Measurements from ENCODE around the gene MUL1. TPM values are rescaled to one million over a fixed set of nuclear protein-coding genes. Genes with fewer than 3 reads are reported as not detected.

The MUL1 gene
- total RNA-seq, 2 experiments from 2014 or later, result 11.9 to 12.0 TPM

DNA sequence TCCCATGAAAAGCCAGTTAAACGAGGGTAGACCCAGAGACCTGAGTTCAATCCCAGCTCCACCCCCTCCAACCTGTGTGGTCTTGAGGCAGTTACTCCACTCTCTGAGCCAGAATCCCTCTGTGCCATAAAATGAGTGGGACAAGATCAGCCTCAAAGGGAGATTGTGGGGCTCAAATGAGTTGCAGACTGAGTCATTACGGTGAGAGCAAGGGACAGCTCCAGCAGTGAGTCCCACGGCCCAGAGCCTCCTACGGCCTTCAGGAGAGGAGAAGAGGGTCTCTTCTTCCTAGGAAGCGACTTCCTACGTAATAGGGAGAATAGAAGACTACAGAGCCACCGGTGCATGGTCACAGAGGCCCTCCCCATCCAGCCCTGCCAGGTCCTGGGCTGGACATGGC lies 15.2 kb downstream of the MUL1 start:
- H3K4me1 Mint-ChIP-seq (ENCODE audit: low read depth), result peaks cover 22% of the 10 kb centered on the region
- TF ChIP-seq, protein P1, sequence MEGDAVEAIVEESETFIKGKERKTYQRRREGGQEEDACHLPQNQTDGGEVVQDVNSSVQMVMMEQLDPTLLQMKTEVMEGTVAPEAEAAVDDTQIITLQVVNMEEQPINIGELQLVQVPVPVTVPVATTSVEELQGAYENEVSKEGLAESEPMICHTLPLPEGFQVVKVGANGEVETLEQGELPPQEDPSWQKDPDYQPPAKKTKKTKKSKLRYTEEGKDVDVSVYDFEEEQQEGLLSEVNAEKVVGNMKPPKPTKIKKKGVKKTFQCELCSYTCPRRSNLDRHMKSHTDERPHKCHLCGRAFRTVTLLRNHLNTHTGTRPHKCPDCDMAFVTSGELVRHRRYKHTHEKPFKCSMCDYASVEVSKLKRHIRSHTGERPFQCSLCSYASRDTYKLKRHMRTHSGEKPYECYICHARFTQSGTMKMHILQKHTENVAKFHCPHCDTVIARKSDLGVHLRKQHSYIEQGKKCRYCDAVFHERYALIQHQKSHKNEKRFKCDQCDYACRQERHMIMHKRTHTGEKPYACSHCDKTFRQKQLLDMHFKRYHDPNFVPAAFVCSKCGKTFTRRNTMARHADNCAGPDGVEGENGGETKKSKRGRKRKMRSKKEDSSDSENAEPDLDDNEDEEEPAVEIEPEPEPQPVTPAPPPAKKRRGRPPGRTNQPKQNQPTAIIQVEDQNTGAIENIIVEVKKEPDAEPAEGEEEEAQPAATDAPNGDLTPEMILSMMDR (IDR thresholded peaks at IDR 0.05), result no peak
- POLR2A ChIA-PET, result no interaction called here
- H3K27me3 Mint-ChIP-seq, result peaks cover 19% of the 10 kb centered on the region
- CTCF ChIA-PET, result interaction anchor here (0.8 to 6.7 kb wide), 10 partner anchors 11 to 1006 kb away, joined by 3 to 68 read pairs (median 10); no protein-coding TSS in a partner anchor
- H3K36me3 Mint-ChIP-seq (ENCODE audit: low read depth), result peaks cover 7% of the 10 kb centered on the region
- no peak overlapping the region for H3K27ac Mint-ChIP-seq
- H3K4me3 Mint-ChIP-seq, result no peak overlapping the region
- ATAC-seq (no peak), DNase-seq (no peak)
- H3K9me3 Mint-ChIP-seq, result no peaks in the 10 kb centered on the region
- intact Hi-C loops (cut with micrococcal nuclease), result loop anchor here (2.0 to 5.0 kb wide), 2 partner anchors 115 to 280 kb away; no protein-coding TSS in a partner anchor

DNA sequence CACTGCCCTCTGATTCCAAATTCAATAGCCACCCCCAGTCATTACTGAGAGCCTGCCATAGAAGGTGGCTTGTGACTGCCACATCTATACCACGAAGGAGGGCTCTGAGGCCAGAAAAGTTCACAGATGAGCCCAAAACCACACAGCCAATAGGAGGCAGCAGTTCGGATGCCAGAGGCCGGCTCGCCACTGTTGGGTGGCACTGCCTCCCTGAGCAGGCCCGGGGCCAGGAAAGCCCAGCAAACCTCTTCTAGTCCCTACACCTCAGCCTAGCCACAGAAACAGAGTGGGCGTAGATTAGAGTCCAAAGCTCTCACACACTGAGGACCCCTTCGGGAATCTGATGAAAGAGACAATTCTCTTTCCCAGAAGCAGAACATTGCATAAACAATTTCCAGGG lies 16.1 kb downstream of the MUL1 start:
- Mint-ChIP-seq H3K4me1 (ENCODE audit: low read depth) (peaks cover 22% of the 10 kb centered on the region), H3K27ac (no peak overlapping the region), H3K4me3 (no peak overlapping the region), H3K36me3 (ENCODE audit: low read depth) (peaks cover 4% of the 10 kb centered on the region), H3K27me3 (peaks cover 27% of the 10 kb centered on the region), H3K9me3 (no peaks in the 10 kb centered on the region)
- intact Hi-C loops (cut with micrococcal nuclease), result loop anchor here (2.0 to 5.0 kb wide), 2 partner anchors 115 to 279 kb away; no protein-coding TSS in a partner anchor
- ATAC-seq (no peak), DNase-seq (no peak)
- TF ChIP-seq, protein P1 (IDR thresholded peaks at IDR 0.05), result no peak
- ChIA-PET POLR2A (no interaction called here), CTCF (interaction anchor here (1.6 to 6.7 kb wide), 6 partner anchors 12 to 571 kb away, joined by 3 to 68 read pairs (median 14); no protein-coding TSS in a partner anchor)

DNA sequence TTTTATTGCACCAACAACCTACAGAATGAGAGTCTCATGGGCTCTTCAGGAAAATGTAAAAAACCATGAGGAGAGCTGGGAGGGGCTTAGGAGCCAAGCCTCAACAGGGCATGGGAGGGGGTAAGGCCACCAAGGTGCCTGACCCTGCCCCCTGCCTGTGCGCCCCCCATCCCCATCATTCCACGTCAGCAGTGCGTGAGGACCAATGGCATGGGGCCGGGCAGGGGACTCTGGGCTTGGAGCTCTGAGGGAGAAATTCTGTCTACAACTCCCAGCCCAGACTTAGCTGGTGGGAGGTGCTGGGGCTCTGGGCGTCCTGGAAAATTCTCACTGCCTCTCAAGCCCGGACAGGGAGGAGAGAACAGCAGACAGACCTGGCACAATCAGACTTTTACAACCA lies 16.8 kb downstream of the MUL1 start:
- ATAC-seq, result no peak
- H3K27me3 Mint-ChIP-seq, result peaks cover 27% of the 10 kb centered on the region

DNA sequence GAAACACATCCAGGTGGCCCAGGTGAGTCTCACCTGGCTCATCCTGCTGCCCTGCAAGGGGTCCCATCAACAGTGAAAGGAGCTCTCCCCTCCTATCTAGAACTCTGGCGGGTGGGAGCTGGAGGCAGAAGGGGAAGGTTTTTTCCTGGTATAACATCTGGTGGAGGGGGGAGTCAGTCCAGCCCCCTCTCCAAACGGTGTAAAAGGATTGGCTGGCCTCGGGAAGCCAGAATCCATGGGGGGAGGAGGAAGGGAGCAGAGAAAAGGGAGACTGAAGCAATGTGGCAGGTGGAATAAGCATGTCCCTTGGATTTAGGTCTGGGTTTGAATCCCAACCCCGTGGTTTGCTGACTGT lies 20.7 kb downstream of the MUL1 start:
- ChIA-PET CTCF (interaction anchor here (1.1 to 1.5 kb wide), 2 partner anchors 125 to 274 kb away, joined by 4 to 5 read pairs; no protein-coding TSS in a partner anchor), POLR2A (no interaction called here)
- intact Hi-C loops (cut with micrococcal nuclease), result no loop called here
- no peak for DNase-seq
- Mint-ChIP-seq H3K27me3 (peaks cover 48% of the 10 kb centered on the region), H3K36me3 (ENCODE audit: low read depth) (no peaks in the 10 kb centered on the region), H3K27ac (no peak overlapping the region), H3K4me3 (peak overlapping the region; percentile 32), H3K9me3 (no peaks in the 10 kb centered on the region), H3K4me1 (ENCODE audit: low read depth) (peaks cover 12% of the 10 kb centered on the region)
- ATAC-seq, result no peak
- TF ChIP-seq, protein P1 (IDR thresholded peaks at IDR 0.05), result no peak

More for the DNA sequence above, 16.8 kb downstream of the MUL1 start:
- TF ChIP-seq, protein P1 (IDR thresholded peaks at IDR 0.05), result no peak
- Mint-ChIP-seq H3K9me3 (no peaks in the 10 kb centered on the region), H3K4me3 (no peak overlapping the region), H3K36me3 (ENCODE audit: low read depth) (no peaks in the 10 kb centered on the region), H3K27ac (no peak overlapping the region), H3K4me1 (ENCODE audit: low read depth) (peaks cover 15% of the 10 kb centered on the region)
- CTCF ChIA-PET, result interaction anchor here (1.2 to 6.7 kb wide), 3 partner anchors 129 to 571 kb away, joined by 3 to 68 read pairs (median 4); no protein-coding TSS in a partner anchor
- POLR2A ChIA-PET, result interaction anchor here (1.0 kb wide), 1 partner anchor 9 kb away, joined by 3 read pairs; no protein-coding TSS in a partner anchor
- no peak for DNase-seq
- intact Hi-C loops (cut with micrococcal nuclease), result loop anchor here (5.0 kb wide), 1 partner anchor 114 kb away; no protein-coding TSS in a partner anchor

DNA sequence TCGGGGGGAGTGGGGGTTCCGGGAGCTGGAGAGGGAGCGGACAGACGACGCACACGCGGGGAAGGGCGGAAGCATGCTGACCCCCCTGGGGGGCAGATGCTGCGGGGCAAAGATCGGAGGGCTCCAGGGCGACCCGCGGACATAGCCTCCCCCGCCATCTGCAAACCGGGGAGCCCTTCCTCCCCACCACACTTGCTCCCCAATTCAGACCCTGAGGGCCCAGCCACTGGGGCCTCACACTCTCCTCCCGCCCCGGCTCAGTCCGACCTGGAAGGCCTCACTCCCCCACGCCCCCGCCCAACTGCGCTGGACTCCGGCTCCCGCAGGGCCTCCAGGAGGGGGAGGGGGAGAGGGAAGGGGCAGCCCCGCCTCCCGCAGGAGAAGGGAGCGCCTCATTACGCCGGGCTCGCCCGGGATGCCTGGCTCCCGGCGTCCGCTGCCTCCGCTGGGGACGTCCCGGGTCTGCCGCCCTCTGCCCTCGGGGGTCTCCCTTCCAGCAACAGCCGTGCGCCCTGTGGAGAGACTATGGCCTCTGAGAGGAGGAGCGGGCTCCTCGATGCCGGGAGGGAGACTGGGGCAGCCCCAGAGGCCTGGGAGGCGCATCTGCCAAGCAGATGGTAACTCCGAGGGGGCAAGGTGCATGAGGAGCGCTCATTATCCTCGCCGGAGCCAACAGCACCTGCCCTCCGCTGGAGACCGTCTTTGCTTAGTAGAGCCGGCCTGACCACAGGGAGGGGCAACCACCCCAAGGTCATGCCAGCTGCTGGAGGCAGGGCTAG lies 21.3 kb downstream of the MUL1 start:
- peaks cover 12% of the 10 kb centered on the region for H3K4me1 Mint-ChIP-seq (ENCODE audit: low read depth)
- no peak for ATAC-seq
- POLR2A ChIA-PET, result interaction anchor here (0.8 kb wide), 1 partner anchor 21 kb away, joined by 3 read pairs; no protein-coding TSS in a partner anchor
- peaks cover 53% of the 10 kb centered on the region for H3K27me3 Mint-ChIP-seq
- TF ChIP-seq, protein P1 (IDR thresholded peaks at IDR 0.05), result no peak
- no peak for DNase-seq
- H3K4me3 Mint-ChIP-seq, result peak overlapping the region; percentile 32
- no peak overlapping the region for H3K27ac Mint-ChIP-seq
- CTCF ChIA-PET, result interaction anchor here (1.1 to 1.5 kb wide), 2 partner anchors 124 to 273 kb away, joined by 4 to 5 read pairs; no protein-coding TSS in a partner anchor
- no peaks in the 10 kb centered on the region for H3K9me3 Mint-ChIP-seq
- no peaks in the 10 kb centered on the region for H3K36me3 Mint-ChIP-seq (ENCODE audit: low read depth)
- intact Hi-C loops (cut with micrococcal nuclease), result no loop called here
